NT2/D1 (cell line): ENCODE measurements around the gene OVCH1.
"Not testable (repeated sequence)": the region's sequence is repeated elsewhere in the genome, so short reads cannot be mapped to it uniquely, and the experiment has no call there.

Source experiments
- DNase-seq: peaks from one replicate; pipeline ENCODE4 v3.0.0-alpha.2; 2011; ENCODE audit warnings: low read depth, low spot score
- H3K27me3 ChIP-seq: 2 replicates; pipeline ENCODE4 v1.6.0; 2011; ENCODE audit warnings: mild to moderate bottlenecking; ENCODE audit not compliant: insufficient read length, insufficient read depth
- H3K36me3 ChIP-seq: 2 replicates; pipeline ENCODE4 v1.6.1; 2011; ENCODE audit warnings: mild to moderate bottlenecking, low read length, mixed read lengths; ENCODE audit not compliant: insufficient read depth, insufficient read length
- H3K4me1 ChIP-seq: 2 replicates; pipeline ENCODE4 v1.5.1; 2011; ENCODE audit not compliant: insufficient read depth, insufficient read length
- H3K4me3 ChIP-seq: 2 replicates; pipeline ENCODE4 v1.5.1; 2011; ENCODE audit warnings: low read depth; ENCODE audit not compliant: insufficient read length
- H3K9ac ChIP-seq: 2 replicates; pipeline ENCODE4 v1.6.0; 2011; ENCODE audit warnings: low read depth; ENCODE audit not compliant: insufficient read length
- H3K9me3 ChIP-seq: 2 replicates; pipeline ENCODE4 v1.5.1; 2011; ENCODE audit warnings: mild to moderate bottlenecking, low read length; ENCODE audit not compliant: insufficient read depth
- SUZ12 ChIP-seq: IDR thresholded peaks from 2 replicates; pipeline ENCODE4 v1.6.1; 2011; ENCODE audit not compliant: insufficient read length, insufficient read depth; ENCODE audit errors: extremely low read depth
- YY1 ChIP-seq: IDR thresholded peaks from 2 replicates; pipeline ENCODE4 v1.6.1; 2011; ENCODE audit not compliant: insufficient read length, insufficient read depth
- ZNF274 ChIP-seq: IDR thresholded peaks from 2 replicates; pipeline ENCODE4 v1.6.1; 2011; ENCODE audit warnings: mild to moderate bottlenecking, low read depth, low read length

Gene OVCH1

DNA sequence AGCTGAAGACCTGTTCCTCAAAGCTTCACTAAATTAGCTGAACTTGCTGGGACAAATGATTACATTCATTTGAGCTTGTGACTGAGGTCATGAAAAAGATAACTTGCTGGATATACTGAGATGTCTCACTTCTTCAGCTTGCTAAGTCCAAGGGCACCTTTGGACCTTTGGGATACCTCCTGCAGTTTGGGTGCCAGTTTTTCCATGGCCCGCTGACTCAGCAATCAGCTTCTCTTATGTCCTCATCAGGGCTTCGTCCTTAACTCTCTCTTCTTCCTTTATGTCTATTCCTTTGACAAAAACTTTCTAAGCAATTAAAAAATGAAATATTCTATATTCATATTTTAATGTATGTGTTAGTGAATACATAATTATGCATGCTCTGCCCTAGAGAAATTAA is 45.6 kb downstream of the OVCH1 start:
- no peaks in the 10 kb centered on the region for H3K9me3 ChIP-seq
- TF ChIP-seq YY1 (no peak), ZNF274 (no peak), SUZ12 (no peak)
- H3K9ac ChIP-seq, result no peak overlapping the region
- no peaks in the 10 kb centered on the region for H3K4me1 ChIP-seq
- H3K27me3 ChIP-seq, result no peaks in the 10 kb centered on the region
- H3K4me3 ChIP-seq, result no peak overlapping the region
- DNase-seq, result no peak
- H3K36me3 ChIP-seq, result no peaks in the 10 kb centered on the region

GRCh38 chr12:29448157-29448556 is 49.3 kb downstream of the OVCH1 start:
- H3K9me3 ChIP-seq, result no peaks in the 10 kb centered on the region
- H3K27me3 ChIP-seq, result no peaks in the 10 kb centered on the region
- DNase-seq, result no peak
- no peak overlapping the region for H3K4me3 ChIP-seq
- H3K36me3 ChIP-seq, result no peaks in the 10 kb centered on the region
- H3K4me1 ChIP-seq, result no peaks in the 10 kb centered on the region
- TF ChIP-seq SUZ12 (no peak), YY1 (no peak), ZNF274 (no peak)
- no peak overlapping the region for H3K9ac ChIP-seq

DNA sequence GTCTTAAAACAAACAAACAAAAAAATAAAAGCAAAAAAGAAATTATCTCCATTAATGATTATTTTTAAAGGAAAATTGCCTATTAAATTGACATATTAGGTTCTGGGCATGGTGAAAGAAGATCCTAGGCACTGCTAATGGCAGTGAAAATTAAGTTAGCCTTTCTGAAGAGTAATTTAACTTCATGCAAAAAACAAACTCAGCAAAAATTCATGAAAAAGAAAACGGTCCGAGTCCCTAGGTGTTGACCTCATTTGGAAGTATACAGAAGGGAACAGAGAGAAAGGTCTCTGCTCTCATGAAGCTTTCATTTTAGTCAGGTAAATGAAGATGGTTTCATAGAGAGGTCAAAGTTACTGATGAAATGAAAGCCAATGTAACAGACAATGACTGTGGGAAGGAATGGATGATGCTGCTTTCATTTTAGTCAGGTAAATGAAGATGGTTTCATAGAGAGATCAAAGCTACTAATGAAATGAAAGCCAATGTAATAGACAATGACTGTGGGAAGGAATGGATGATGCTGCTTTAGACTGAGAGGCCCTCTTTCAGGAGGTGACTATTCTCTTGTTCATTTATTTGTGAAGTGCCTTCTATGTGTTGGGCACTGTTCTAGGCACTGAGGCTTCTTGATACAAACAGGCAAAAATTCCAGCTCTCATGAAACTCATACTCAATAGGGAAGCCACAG is 50.1 kb downstream of the OVCH1 start:
- H3K9ac ChIP-seq, result no peak overlapping the region
- no peaks in the 10 kb centered on the region for H3K27me3 ChIP-seq
- no peaks in the 10 kb centered on the region for H3K9me3 ChIP-seq
- TF ChIP-seq ZNF274 (no peak), SUZ12 (no peak), YY1 (no peak)
- H3K4me1 ChIP-seq, result no peaks in the 10 kb centered on the region
- H3K36me3 ChIP-seq, result no peaks in the 10 kb centered on the region
- no peak for DNase-seq
- H3K4me3 ChIP-seq, result no peak overlapping the region

DNA sequence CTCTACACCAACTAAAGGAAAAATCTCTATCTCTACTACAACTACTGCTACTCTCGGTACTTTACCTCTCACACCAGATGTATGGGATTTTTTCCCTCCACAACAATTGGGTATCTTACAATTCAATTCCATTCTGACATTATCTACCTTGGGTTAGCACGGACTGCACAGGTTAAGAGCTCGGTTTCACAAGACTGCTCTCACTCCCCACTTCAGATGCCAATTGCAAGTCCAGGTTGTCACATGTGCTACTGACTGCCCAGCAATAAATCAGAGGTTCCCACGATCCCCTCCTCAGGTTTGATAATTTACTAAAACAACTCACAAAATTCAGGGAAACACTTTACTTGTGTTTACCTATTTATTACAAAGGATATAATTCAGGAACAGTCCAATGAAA is 58.0 kb downstream of the OVCH1 start:
- TF ChIP-seq SUZ12 (no peak), ZNF274 (no peak), YY1 (no peak)
- Histone ChIP-seq H3K9ac (no peak overlapping the region), H3K4me3 (no peak overlapping the region), H3K27me3 (no peaks in the 10 kb centered on the region), H3K9me3 (0 out of 2 replicates have a peak, but pooled peaks cover 8% of the 10 kb centered on the region), H3K4me1 (no peaks in the 10 kb centered on the region), H3K36me3 (no peaks in the 10 kb centered on the region)
- DNase-seq, result no peak

- Histone ChIP-seq H3K36me3 (no peaks in the 10 kb centered on the region), H3K27me3 (no peaks in the 10 kb centered on the region)
These were observed 58.6 kb downstream of the OVCH1 start for GRCh38 chr12:29438752-29439408.

GRCh38 chr12:29437575-29437974 is 59.9 kb downstream of the OVCH1 start:
- Histone ChIP-seq H3K36me3 (no peaks in the 10 kb centered on the region), H3K27me3 (no peaks in the 10 kb centered on the region), H3K9me3 (0 out of 2 replicates have a peak, but pooled peaks cover 8% of the 10 kb centered on the region), H3K9ac (no peak overlapping the region), H3K4me1 (no peaks in the 10 kb centered on the region), H3K4me3 (no peak overlapping the region)
- no peak for TF ChIP-seq ZNF274
- no peak for TF ChIP-seq SUZ12
- no peak for TF ChIP-seq YY1
- DNase-seq, result no peak

More at GRCh38 chr12:29438752-29439408, 58.6 kb downstream of the OVCH1 start:
- Histone ChIP-seq H3K9ac (no peak overlapping the region), H3K4me3 (no peak overlapping the region), H3K9me3 (0 out of 2 replicates have a peak, but pooled peaks cover 8% of the 10 kb centered on the region), H3K4me1 (no peaks in the 10 kb centered on the region)
- TF ChIP-seq ZNF274, result no peak
- no peak for TF ChIP-seq YY1
- TF ChIP-seq SUZ12, result no peak
- DNase-seq, result no peak

DNA sequence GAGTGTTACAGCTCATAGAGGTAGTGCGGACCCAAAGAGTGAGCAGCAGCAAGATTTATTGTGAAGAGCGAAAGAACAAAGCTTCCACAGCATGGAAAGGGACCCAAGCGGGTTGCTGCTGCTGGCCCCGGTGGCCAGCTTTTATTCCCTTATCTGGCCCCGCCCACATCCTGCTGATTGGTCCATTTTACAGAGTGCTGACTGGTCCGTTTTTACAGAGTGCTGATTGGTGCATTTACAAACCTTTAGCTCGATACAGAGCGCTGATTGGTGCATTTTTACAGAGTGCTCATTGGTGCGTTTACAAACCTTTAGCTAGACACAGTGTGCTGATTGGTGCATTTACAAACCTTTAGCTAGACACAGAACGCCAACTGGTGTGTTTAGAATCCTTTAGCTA is 60.7 kb downstream of the OVCH1 start:
- H3K27me3 ChIP-seq, DNase-seq, H3K4me3 ChIP-seq, H3K9ac ChIP-seq, H3K36me3 ChIP-seq, H3K9me3 ChIP-seq, H3K4me1 ChIP-seq: not testable (repeated sequence)
